Fibroblast of lung (primary cell): ENCODE results near the gene GPX5.

ENCODE experiments used
- CTCF ChIP-seq, 2 donors: IDR thresholded peaks in 1 of 2; conservative IDR thresholded peaks in 1 of 2; 1 replicate in 1 of 2; 2 replicates in 1 of 2; pipeline ENCODE4 v1.5.1; 2011 to 2012; ENCODE audit warnings: low read length in 2 of 2, control low read depth in 1 of 2, inconsistent platforms in 1 of 2, low read depth in 1 of 2, mild to moderate bottlenecking in 1 of 2
- EZH2 ChIP-seq: IDR thresholded peaks from 2 replicates; pipeline ENCODE4 v1.5.1; 2012; ENCODE audit warnings: low read length, control low read depth, mild to moderate bottlenecking; ENCODE audit errors: missing control alignments

- no peak for TF ChIP-seq CTCF (conservative IDR thresholded peaks at IDR 0.05 in 1 of 2, IDR thresholded peaks at IDR 0.05 in 1 of 2; ENCODE audit: low read depth in 1 of 2, low read length in 2 of 2)
- no peak for TF ChIP-seq EZH2
Measured at GRCh38 chr6:28501259-28501658, 24.4 kb upstream of the GPX5 start.
